Esophagus muscularis mucosa (tissue), 4 donors: ENCODE measurements around the gene MED31. TPM values are rescaled to one million over a fixed set of nuclear protein-coding genes. Genes with fewer than 3 reads are reported as not detected.

Experiments used
- DNase-seq: peaks from one replicate; pipeline ENCODE4 v3.0.0-alpha.2; 2017; ENCODE audit errors: extremely low spot score
- H3K27ac ChIP-seq, 4 donors: fragments of 200-600 bp; sonication (generic); replicated peaks in 1 of 4; 1 replicate in 3 of 4; 2 replicates in 1 of 4; pipeline ENCODE4 v1.5.1; 2016 to 2019; ENCODE audit warnings: mild to moderate bottlenecking in 1 of 4
- H3K27me3 ChIP-seq, 4 donors: fragments of 200-600 bp; sonication (generic); one replicate each; pipeline versions ENCODE4 v1.5.1 to v1.6.0; 2016 to 2019
- H3K36me3 ChIP-seq, 4 donors: fragments of 200-600 bp; sonication (generic); one replicate each; pipeline ENCODE4 v1.5.1; 2016 to 2019
- H3K4me1 ChIP-seq, 4 donors: fragments of 200-600 bp; sonication (generic); one replicate each; pipeline ENCODE4 v1.5.1; 2016 to 2019
- H3K4me3 ChIP-seq, 4 donors: fragments of 200-600 bp; sonication (generic); 1 replicate in 2 of 4; 2 replicates in 2 of 4; pipeline ENCODE4 v1.5.1; 2016 to 2019; ENCODE audit warnings: mild to moderate bottlenecking in 4 of 4, moderate library complexity in 1 of 4
- H3K9me3 ChIP-seq, 4 donors: fragments of 200-600 bp; sonication (generic); 1 replicate in 3 of 4; 2 replicates in 1 of 4; pipeline ENCODE4 v1.5.1; 2016 to 2019
- EP300 ChIP-seq: sonication (generic); formaldehyde crosslinking; IDR thresholded peaks from one replicate; pipeline ENCODE4 v1.6.1; 2017; ENCODE audit warnings: antibody characterized with exemption
- POLR2A ChIP-seq: fragments of 450-650 bp; IDR thresholded peaks from one replicate; pipeline ENCODE4 v1.6.1; 2017; ENCODE audit warnings: antibody characterized with exemption, moderate library complexity, mild to moderate bottlenecking, low read depth
- POLR2AphosphoS5 ChIP-seq, 2 donors: sonication (generic); formaldehyde crosslinking; IDR thresholded peaks; one replicate each; pipeline ENCODE4 v1.6.1; 2017; ENCODE audit warnings: antibody characterized with exemption in 2 of 2
- WGBS: methylation state at CpG from one replicate; pipeline ENCODE4 v1.1.5; 2018; 5-methylcytosine and 5-hydroxymethylcytosine counted together
- intact Hi-C: fragments of 100-400 bp; cut with DNase I; formaldehyde crosslinking; loops from one replicate; pipeline ENCODE4 v1.15.1; 2023
- total RNA-seq, 4 donors: library from RNA; depleted of rRNA; stranded (reverse); fragments of >200 nt; gene quantifications; one replicate each; pipeline versions ENCODE4 v1.1.0 to v1.2.1, GENCODE V29; 2016
- TF ChIP-seq, protein P1 (sequence below), 3 experiments: fragments of 200-600 bp in 2 of 3; fragments of 450-650 bp in 1 of 3; sonication (generic) in 2 of 3; IDR thresholded peaks; one replicate each; pipeline ENCODE4 v1.5.1; 2017 to 2019; ENCODE audit warnings: antibody characterized with exemption in 3 of 3, mild to moderate bottlenecking in 2 of 3, moderate library complexity in 1 of 3

MED31 gene
- total RNA-seq, 4 donors from 2014 or later = 4.5 to 8.7 (median 6.9) TPM

- TF ChIP-seq POLR2AphosphoS5 (IDR thresholded peaks at IDR 0.05) (no peak), POLR2A (no peak), EP300 (no peak)
- TF ChIP-seq, protein P1, sequence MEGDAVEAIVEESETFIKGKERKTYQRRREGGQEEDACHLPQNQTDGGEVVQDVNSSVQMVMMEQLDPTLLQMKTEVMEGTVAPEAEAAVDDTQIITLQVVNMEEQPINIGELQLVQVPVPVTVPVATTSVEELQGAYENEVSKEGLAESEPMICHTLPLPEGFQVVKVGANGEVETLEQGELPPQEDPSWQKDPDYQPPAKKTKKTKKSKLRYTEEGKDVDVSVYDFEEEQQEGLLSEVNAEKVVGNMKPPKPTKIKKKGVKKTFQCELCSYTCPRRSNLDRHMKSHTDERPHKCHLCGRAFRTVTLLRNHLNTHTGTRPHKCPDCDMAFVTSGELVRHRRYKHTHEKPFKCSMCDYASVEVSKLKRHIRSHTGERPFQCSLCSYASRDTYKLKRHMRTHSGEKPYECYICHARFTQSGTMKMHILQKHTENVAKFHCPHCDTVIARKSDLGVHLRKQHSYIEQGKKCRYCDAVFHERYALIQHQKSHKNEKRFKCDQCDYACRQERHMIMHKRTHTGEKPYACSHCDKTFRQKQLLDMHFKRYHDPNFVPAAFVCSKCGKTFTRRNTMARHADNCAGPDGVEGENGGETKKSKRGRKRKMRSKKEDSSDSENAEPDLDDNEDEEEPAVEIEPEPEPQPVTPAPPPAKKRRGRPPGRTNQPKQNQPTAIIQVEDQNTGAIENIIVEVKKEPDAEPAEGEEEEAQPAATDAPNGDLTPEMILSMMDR (IDR thresholded peaks at IDR 0.05) = no peak
- H3K36me3 ChIP-seq = no peaks in the 10 kb centered on the region
- WGBS = 85% methylated on average over 9 of the region's 9 CpGs
Observed at GRCh38 chr17:6688944-6689343, 37.5 kb upstream of the MED31 start.

GRCh38 chr17:6686026-6686425 lies 34.6 kb upstream of the MED31 start:
- H3K36me3 ChIP-seq = no peaks in the 10 kb centered on the region
- H3K4me3 ChIP-seq = no peak overlapping the region
- H3K27ac ChIP-seq = no peak overlapping the region
- H3K9me3 ChIP-seq = no peaks in the 10 kb centered on the region
- TF ChIP-seq POLR2A = no peak
- no peak for TF ChIP-seq EP300
- TF ChIP-seq, protein P1 (IDR thresholded peaks at IDR 0.05) = no peak
- TF ChIP-seq POLR2AphosphoS5 (IDR thresholded peaks at IDR 0.05) = no peak
- H3K4me1 ChIP-seq = no peaks in the 10 kb centered on the region
- H3K27me3 ChIP-seq = peaks cover 0 to 53% (median 0%) of the 10 kb centered on the region in 4 donors
- no peak for DNase-seq
- intact Hi-C loops = no loop called here
- WGBS = 95% methylated on average over 3 of the region's 4 CpGs

More at GRCh38 chr17:6688944-6689343, 37.5 kb upstream of the MED31 start:
- Histone ChIP-seq H3K4me1 (no peaks in the 10 kb centered on the region), H3K27me3 (peaks cover 0 to 44% (median 0%) of the 10 kb centered on the region in 4 donors), H3K9me3 (no peaks in the 10 kb centered on the region), H3K4me3 (no peak overlapping the region), H3K27ac (no peak overlapping the region)
- no peak for DNase-seq
- intact Hi-C loops = no loop called here

- H3K27ac ChIP-seq = no peak overlapping the region
- H3K9me3 ChIP-seq = no peaks in the 10 kb centered on the region
- DNase-seq = no peak
- H3K4me3 ChIP-seq = no peak overlapping the region
- no peaks in the 10 kb centered on the region for H3K36me3 ChIP-seq
- peaks cover 0 to 44% (median 0%) of the 10 kb centered on the region in 4 donors for H3K27me3 ChIP-seq
- TF ChIP-seq, protein P1 (IDR thresholded peaks at IDR 0.05) = no peak
- TF ChIP-seq POLR2AphosphoS5 (IDR thresholded peaks at IDR 0.05) (no peak), EP300 (no peak), POLR2A (no peak)
- H3K4me1 ChIP-seq = no peaks in the 10 kb centered on the region
- intact Hi-C loops = no loop called here
- 75% methylated on average over 11 of the region's 14 CpGs for WGBS
Observed at GRCh38 chr17:6684881-6685767, 33.7 kb upstream of the MED31 start.

- intact Hi-C loops = no loop called here
- no peak for DNase-seq
- TF ChIP-seq, protein P1 (IDR thresholded peaks at IDR 0.05) = no peak
- no peak for TF ChIP-seq EP300
- no peak for TF ChIP-seq POLR2AphosphoS5 (IDR thresholded peaks at IDR 0.05)
- TF ChIP-seq POLR2A = no peak
- no peak overlapping the region for H3K4me3 ChIP-seq
- H3K4me1 ChIP-seq = no peaks in the 10 kb centered on the region
- H3K27ac ChIP-seq = no peak overlapping the region
- WGBS = 60% methylated on average over 4 of the region's 7 CpGs
- no peaks in the 10 kb centered on the region for H3K9me3 ChIP-seq
- H3K27me3 ChIP-seq = peaks cover 0 to 43% (median 0%) of the 10 kb centered on the region in 4 donors
- H3K36me3 ChIP-seq = no peaks in the 10 kb centered on the region
Observed at GRCh38 chr17:6684460-6684783, 33.0 kb upstream of the MED31 start.
